Activated B cell treated with CpG ODN at 0.5 μM for 24 hours (primary cell): ENCODE results near the gene KRTAP10-7. TPM values are rescaled to one million over a fixed set of nuclear protein-coding genes. Genes with fewer than 3 reads are reported as not detected.

Experiments used
- ATAC-seq: fragments of 200-7000 bp; cut with Tn5 transposase; one replicate; pipeline ENCODE4 v1.10.0; 2021; ENCODE audit warnings: low read depth, mild to moderate bottlenecking, moderate library complexity
- CTCF ChIA-PET: fragments of 350-600 bp; sonication (Branson Sonifier 250); formaldehyde crosslinking; loops from one replicate; lab custom pipeline; 2021; ENCODE audit warnings: antibody characterized with exemption; lab: Charles Lee
- POLR2A ChIA-PET: fragments of 350-600 bp; sonication (Branson Sonifier 250); formaldehyde crosslinking; loops from one replicate; lab custom pipeline; 2021; ENCODE audit warnings: antibody characterized with exemption; lab: Charles Lee
- DNase-seq: peaks from one replicate; pipeline ENCODE4 v3.0.0; 2022
- H3K27ac Mint-ChIP-seq: one replicate; pipeline ENCODE4 v1.8.0; 2020; ENCODE audit warnings: mixed read lengths
- H3K27me3 Mint-ChIP-seq: one replicate; pipeline ENCODE4 v1.8.0; 2021; ENCODE audit warnings: mixed read lengths
- H3K36me3 Mint-ChIP-seq: one replicate; pipeline ENCODE4 v1.8.0; 2021; ENCODE audit warnings: low read depth, mixed read lengths
- H3K4me1 Mint-ChIP-seq: one replicate; pipeline ENCODE4 v1.8.0; 2021; ENCODE audit warnings: mixed read lengths
- H3K4me3 Mint-ChIP-seq: one replicate; pipeline ENCODE4 v1.8.0; 2020; ENCODE audit warnings: mild to moderate bottlenecking, mixed read lengths
- H3K9me3 Mint-ChIP-seq: one replicate; pipeline ENCODE4 v1.8.0; 2020; ENCODE audit warnings: mixed read lengths
- CTCF ChIP-seq: fragments of 200-600 bp; IDR thresholded peaks from one replicate; pipeline ENCODE4 v1.8.0; 2022; ENCODE audit warnings: antibody characterized with exemption, mild to moderate bottlenecking
- intact Hi-C: fragments of 100-400 bp; cut with micrococcal nuclease; formaldehyde crosslinking; loops from one replicate; pipeline ENCODE4 v1.15.1; 2024
- total RNA-seq: library from RNA; stranded (reverse); gene quantifications from 2 replicates; pipeline ENCODE4 v1.2.3, GENCODE V29; 2022

The KRTAP10-7 gene
- total RNA-seq, 1 donor from 2014 or later: not detected

DNA sequence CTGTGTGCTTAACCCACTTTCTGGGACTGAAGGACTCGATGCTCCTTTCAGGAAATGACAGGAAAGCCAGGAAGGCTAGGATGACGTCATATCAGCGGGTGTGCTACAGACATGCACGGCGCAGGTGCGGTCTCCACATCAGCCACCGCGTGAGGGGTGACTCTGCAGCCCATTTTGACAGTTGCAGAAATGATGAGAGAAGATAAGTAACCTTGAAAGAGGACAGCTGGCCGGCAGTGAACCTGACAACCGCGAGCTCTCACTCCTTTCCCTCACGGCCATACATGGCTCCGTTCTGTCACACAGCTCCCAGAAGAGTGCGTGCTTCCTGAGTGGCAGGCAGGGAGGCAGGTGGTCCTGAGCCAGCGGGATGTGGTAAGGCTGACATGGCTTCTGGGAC, 18.3 kb upstream of the KRTAP10-7 start:
- TF ChIP-seq CTCF: no peak
- ChIA-PET CTCF (no interaction called here), POLR2A (no interaction called here)
- ATAC-seq (no peak), DNase-seq (no peak)
- H3K4me1 Mint-ChIP-seq: no peaks in the 10 kb centered on the region
- intact Hi-C loops: no loop called here
- H3K9me3 Mint-ChIP-seq: peaks cover 11% of the 10 kb centered on the region
- no peak overlapping the region for H3K4me3 Mint-ChIP-seq
- H3K27me3 Mint-ChIP-seq: peaks cover 33% of the 10 kb centered on the region
- no peaks in the 10 kb centered on the region for H3K36me3 Mint-ChIP-seq
- no peak overlapping the region for H3K27ac Mint-ChIP-seq

DNA sequence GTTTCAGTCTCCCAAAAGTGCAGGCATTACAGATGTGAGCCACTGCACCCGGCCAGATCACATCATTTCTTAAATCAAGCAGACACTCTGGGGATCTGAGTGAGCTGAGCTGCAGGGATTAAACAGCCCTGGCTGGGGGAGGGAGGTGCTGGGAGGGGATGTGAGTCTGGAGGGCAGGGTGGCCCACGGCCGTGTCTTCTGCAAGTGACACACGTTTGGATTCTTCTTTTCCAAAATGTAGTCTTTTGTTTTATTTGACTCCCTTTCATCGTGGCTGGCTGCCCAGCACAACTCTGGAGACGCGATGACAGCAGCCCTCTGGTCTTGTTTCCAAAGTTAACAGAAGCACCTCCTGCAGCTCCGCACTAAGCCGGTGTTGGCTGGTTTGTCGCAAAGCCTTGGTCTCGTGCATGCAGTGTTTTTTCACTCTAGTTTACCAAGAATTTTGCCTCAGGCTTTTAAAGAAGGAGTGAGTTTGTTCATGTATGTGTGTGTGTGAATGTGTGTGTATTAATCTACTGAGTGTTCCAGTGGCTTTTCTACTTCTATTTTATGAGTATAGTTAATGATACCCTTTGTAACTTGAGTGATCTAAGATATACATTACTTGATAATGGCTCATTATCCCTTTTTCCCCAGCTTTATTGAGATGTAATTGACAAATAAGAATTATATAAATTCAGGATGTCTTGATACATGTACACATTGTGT, 17.2 kb upstream of the KRTAP10-7 start:
- ChIA-PET CTCF (no interaction called here), POLR2A (no interaction called here)
- DNase-seq (no peak), ATAC-seq (no peak)
- Mint-ChIP-seq H3K4me3 (no peak overlapping the region), H3K36me3 (no peaks in the 10 kb centered on the region), H3K9me3 (peaks cover 8% of the 10 kb centered on the region), H3K27me3 (peaks cover 43% of the 10 kb centered on the region), H3K4me1 (no peaks in the 10 kb centered on the region), H3K27ac (no peak overlapping the region)
- intact Hi-C loops: no loop called here
- no peak for TF ChIP-seq CTCF

DNA sequence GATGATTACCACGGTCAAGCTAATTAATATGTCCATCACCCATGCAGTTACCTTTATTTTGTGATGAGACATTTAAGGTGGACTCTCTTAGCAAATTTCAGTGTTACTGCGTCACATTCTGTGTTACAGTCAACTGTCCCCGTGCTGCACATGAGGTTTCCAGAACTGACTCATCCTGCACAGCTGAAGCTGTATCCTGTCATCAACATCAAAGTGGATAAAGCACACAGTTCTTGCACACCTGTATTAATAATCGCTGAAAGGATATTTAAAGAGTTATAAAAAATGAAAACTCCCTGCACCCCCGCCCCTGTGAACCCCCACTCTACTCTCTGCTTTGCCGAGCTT, 16.6 kb upstream of the KRTAP10-7 start:
- H3K27me3 Mint-ChIP-seq: peaks cover 44% of the 10 kb centered on the region
- H3K36me3 Mint-ChIP-seq: no peaks in the 10 kb centered on the region
- no peaks in the 10 kb centered on the region for H3K4me1 Mint-ChIP-seq
- TF ChIP-seq CTCF: no peak
- ChIA-PET CTCF (no interaction called here), POLR2A (no interaction called here)
- H3K4me3 Mint-ChIP-seq: no peak overlapping the region
- ATAC-seq (no peak), DNase-seq (no peak)
- intact Hi-C loops: no loop called here
- peaks cover 8% of the 10 kb centered on the region for H3K9me3 Mint-ChIP-seq
- no peak overlapping the region for H3K27ac Mint-ChIP-seq

DNA sequence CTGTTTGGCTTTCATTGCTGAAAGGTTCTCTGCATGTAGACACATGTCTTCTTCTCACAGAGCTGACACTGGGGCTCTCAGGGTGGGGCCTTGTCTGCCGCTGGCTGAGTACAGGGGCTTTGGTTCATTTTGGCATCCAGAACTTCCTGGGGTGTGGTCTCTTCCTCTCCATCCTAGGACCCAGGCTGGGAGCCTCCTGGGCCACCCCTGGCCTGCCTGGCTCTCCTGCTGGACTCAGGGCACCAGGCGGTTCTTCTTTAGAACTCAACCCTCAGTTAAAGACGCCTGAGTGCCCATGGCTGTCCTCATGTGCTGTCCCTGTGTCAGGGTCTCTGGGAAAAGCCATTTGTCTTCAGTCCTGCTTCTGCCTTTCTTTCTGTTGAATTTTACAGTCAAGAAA, 14.5 kb upstream of the KRTAP10-7 start:
- Mint-ChIP-seq H3K9me3 (peaks cover 8% of the 10 kb centered on the region), H3K27ac (no peak overlapping the region), H3K27me3 (peaks cover 41% of the 10 kb centered on the region), H3K36me3 (no peaks in the 10 kb centered on the region), H3K4me3 (no peak overlapping the region), H3K4me1 (no peaks in the 10 kb centered on the region)
- no peak for TF ChIP-seq CTCF
- DNase-seq (no peak), ATAC-seq (no peak)
- POLR2A ChIA-PET: no interaction called here
- intact Hi-C loops: no loop called here
- CTCF ChIA-PET: no interaction called here

DNA sequence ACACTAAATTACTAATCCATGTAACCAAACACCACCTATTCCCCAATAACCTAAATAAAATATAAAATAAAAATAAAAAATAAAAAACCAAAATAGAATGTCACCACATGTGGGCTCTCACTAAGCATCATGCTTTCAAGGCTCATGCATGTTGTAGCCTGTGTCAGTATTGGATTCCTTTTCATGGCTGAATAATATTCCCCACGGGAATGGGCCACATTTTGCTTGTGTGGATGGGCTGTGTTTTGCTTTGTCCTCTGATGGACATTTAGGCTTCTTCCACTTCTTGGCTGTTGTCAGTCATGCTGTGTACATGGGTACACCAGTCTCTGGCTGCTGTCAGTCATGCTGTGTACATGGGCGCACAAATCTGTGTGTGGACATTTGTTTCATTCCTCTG, 11.3 kb upstream of the KRTAP10-7 start:
- Mint-ChIP-seq H3K4me1 (no peaks in the 10 kb centered on the region), H3K4me3 (no peak overlapping the region), H3K27ac (no peak overlapping the region), H3K9me3 (no peaks in the 10 kb centered on the region), H3K36me3 (no peaks in the 10 kb centered on the region), H3K27me3 (peaks cover 50% of the 10 kb centered on the region)
- no peak for DNase-seq
- ATAC-seq: no peak
- CTCF ChIA-PET: no interaction called here
- intact Hi-C loops: no loop called here
- POLR2A ChIA-PET: no interaction called here
- no peak for TF ChIP-seq CTCF
